ENCODE measurements around the gene TBC1D1. TPM values are rescaled to one million over a fixed set of nuclear protein-coding genes. Genes with fewer than 3 reads are reported as not detected.

Gene TBC1D1
- total and polyA plus RNA-seq, 2 of the 8 experiments (the other 6 are each of a cell fraction or from before 2014, with no cell fraction given): 96.9 to 162 TPM

- Histone ChIP-seq H3K36me3 (ENCODE audit: control insufficient read depth in 2 of 4, insufficient read depth in 4 of 4, low read length in 3 of 4) (peaks cover 0 to 6% (median 4%) of the 10 kb centered on the region in 4 experiments; a peak in 3 of 8 replicates), H3K4ac (replicated peaks; ENCODE audit: insufficient read length, low read depth, low read length) (no peak overlapping the region), H4K5ac (ENCODE audit: insufficient read length, low read depth, low read length) (no peak overlapping the region), H2BK5ac (ENCODE audit: low read depth, low read length) (no peak overlapping the region), H2BK12ac (ENCODE audit: low read depth, low read length) (no peak overlapping the region), H3K4me3 (ENCODE audit: extremely low read depth in 1 of 4, insufficient read depth in 2 of 4, low read depth in 3 of 4, low read length in 4 of 4) (no peak overlapping the region), H3K9me3 (ENCODE audit: insufficient read depth in 2 of 2, low read depth in 1 of 2, low read length in 1 of 2) (no peaks in the 10 kb centered on the region), H4K91ac (replicated peaks; ENCODE audit: insufficient read length, low read length) (no peak overlapping the region), H2BK120ac (replicated peaks; ENCODE audit: low read depth, low read length) (no peak overlapping the region), H2BK15ac (ENCODE audit: low read length) (no peak overlapping the region), H3K79me2 (ENCODE audit: control insufficient read depth in 1 of 2, insufficient read depth in 2 of 2, low read length in 2 of 2) (no peaks in the 10 kb centered on the region), H3K9ac (replicated peaks in 1 of 4; ENCODE audit: extremely low read depth in 1 of 4, low read depth in 3 of 4, low read length in 3 of 4) (no peak overlapping the region), H3K18ac (ENCODE audit: extremely low read depth, low read length) (no peak overlapping the region), H2AFZ (ENCODE audit: low read length) (no peak overlapping the region), H3K4me2 (ENCODE audit: insufficient read depth in 1 of 2, low read depth in 2 of 2, low read length in 2 of 2) (no peak overlapping the region), H3K23ac (ENCODE audit: insufficient read length) (no peak overlapping the region), H2AK5ac (ENCODE audit: low read depth, low read length) (no peak overlapping the region), H3K79me1 (ENCODE audit: low read depth, low read length) (no peaks in the 10 kb centered on the region), H3K27me3 (replicated peaks in 1 of 4; ENCODE audit: control insufficient read depth in 3 of 4, extremely low read depth in 1 of 4, insufficient read depth in 3 of 4, low read length in 3 of 4) (no peaks in the 10 kb centered on the region), H4K20me1 (replicated peaks in 1 of 2; ENCODE audit: control insufficient read depth in 1 of 2, insufficient read depth in 2 of 2, low read length in 2 of 2) (peaks cover 0 to 4% of the 10 kb centered on the region in 2 experiments), H3K56ac (replicated peaks; ENCODE audit: insufficient read length, low read depth, low read length) (no peak overlapping the region), H4K8ac (ENCODE audit: extremely low read depth, insufficient read depth, low read length) (no peak overlapping the region), H2BK20ac (ENCODE audit: low read length) (no peak overlapping the region), H3K27ac (ENCODE audit: low read depth, low read length) (no peak overlapping the region), H3K4me1 (replicated peaks in 1 of 4; ENCODE audit: control insufficient read depth in 3 of 4, insufficient read depth in 4 of 4, low read length in 3 of 4) (peaks cover 4 to 27% (median 15%) of the 10 kb centered on the region in 4 experiments; a peak in 5 of 7 replicates), H3K23me2 (ENCODE audit: low read depth, low read length) (no peaks in the 10 kb centered on the region), H3K14ac (ENCODE audit: insufficient read length) (no peak overlapping the region)
- FAIRE-seq: no peak
- ChIA-PET POLR2A (ENCODE audit: partially characterized antibody) (no interaction called here), CTCF (ENCODE audit: partially characterized antibody) (interaction anchor here (1.6 to 2.0 kb wide), 2 partner anchors 24 to 40 kb away, joined by 3 to 4 read pairs; no protein-coding TSS in a partner anchor)
- 84% methylated on average over 3 of the region's 3 CpGs; no CpG with 5 or more reads in 1 of the 2 experiments for WGBS, 2 experiments (ENCODE audit: extremely low coverage in 1 of 2, insufficient coverage in 1 of 2, insufficient read length in 1 of 2, insufficient replicate concordance in 2 of 2, low coverage in 1 of 2, low lambda C conversion rate in 2 of 2, missing lambda C conversion rate in 1 of 2)
- TF ChIP-seq CHD1 (IDR thresholded peaks at IDR 0.05; ENCODE audit: low read depth, low read length): no peak
- TF ChIP-seq RNF2 (IDR thresholded peaks at IDR 0.05; ENCODE audit: borderline replicate concordance, low read depth, low read length, missing control alignments, poor library complexity, severe bottlenecking): no peak
- no peak for TF ChIP-seq MAFK (IDR thresholded peaks at IDR 0.05; ENCODE audit: low read depth, low read length)
- no peak for TF ChIP-seq ATF2 (IDR thresholded peaks at IDR 0.05; ENCODE audit: low read length)
- TF ChIP-seq BRCA1 (IDR thresholded peaks at IDR 0.05; ENCODE audit: low read depth, low read length): no peak
- no peak for DNase-seq (ENCODE audit: low read depth in 1 of 2, low spot score in 2 of 2)
Measured at GRCh38 chr4:38109370-38109769, 218.5 kb downstream of the TBC1D1 start.
